HEK293T (cell line): Measurements from ENCODE around the gene NXN.

ENCODE experiments used
- CTCF ChIA-PET: fragments of 350-600 bp; formaldehyde crosslinking; extraction: SDS; loops from one replicate; lab custom pipeline; 2021; ENCODE audit warnings: antibody characterized with exemption, inconsistent platforms; lab: Yijun Ruan, JAX
- POLR2A ChIA-PET: fragments of 350-600 bp; formaldehyde crosslinking; extraction: SDS; loops from one replicate; lab custom pipeline; 2020; ENCODE audit warnings: antibody characterized with exemption, inconsistent platforms; lab: Yijun Ruan, JAX
- DNase-seq: peaks from one replicate; pipeline ENCODE4 v3.0.0; 2012; ENCODE audit warnings: mixed read lengths; ENCODE audit errors: extremely low spot score
- ARNT ChIP-seq: fragments of 450-650 bp; IDR thresholded peaks from 2 replicates; pipeline ENCODE4 v1.6.1; 2017; ENCODE audit warnings: mild to moderate bottlenecking
- BHLHE40 ChIP-seq: fragments of 450-650 bp; IDR thresholded peaks from 2 replicates; pipeline ENCODE4 v1.6.1; 2016; ENCODE audit warnings: mild to moderate bottlenecking, moderate library complexity, borderline replicate concordance
- CTBP1 ChIP-seq: fragments of 450-650 bp; IDR thresholded peaks from 2 replicates; pipeline ENCODE4 v1.6.1; 2016; ENCODE audit warnings: borderline replicate concordance
- ELF4 ChIP-seq: fragments of 450-650 bp; IDR thresholded peaks from 2 replicates; pipeline ENCODE4 v1.6.1; 2017; ENCODE audit warnings: antibody characterized with exemption
- FOXA1 ChIP-seq: fragments of 450-650 bp; IDR thresholded peaks from 2 replicates; pipeline ENCODE4 v1.6.1; 2016; ENCODE audit warnings: mild to moderate bottlenecking
- FOXK2 ChIP-seq: fragments of 450-650 bp; IDR thresholded peaks from 2 replicates; pipeline ENCODE4 v1.6.1; 2016; ENCODE audit warnings: mild to moderate bottlenecking
- FOXM1 ChIP-seq: fragments of 450-650 bp; IDR thresholded peaks from 2 replicates; pipeline ENCODE4 v1.6.1; 2017; ENCODE audit warnings: mild to moderate bottlenecking, borderline replicate concordance
- HDGF ChIP-seq: fragments of 450-650 bp; IDR thresholded peaks from 2 replicates; pipeline ENCODE4 v1.6.1; 2017; ENCODE audit warnings: antibody characterized with exemption, borderline replicate concordance
- L3MBTL2 ChIP-seq: fragments of 450-650 bp; conservative IDR thresholded peaks from 2 replicates; pipeline ENCODE4 v1.6.1; 2016; ENCODE audit warnings: mild to moderate bottlenecking
- LEF1 ChIP-seq: fragments of 450-650 bp; IDR thresholded peaks from 2 replicates; pipeline ENCODE4 v1.6.1; 2017; ENCODE audit warnings: mild to moderate bottlenecking, borderline replicate concordance
- NFRKB ChIP-seq: fragments of 450-650 bp; IDR thresholded peaks from 2 replicates; pipeline ENCODE4 v1.6.1; 2016; ENCODE audit warnings: mild to moderate bottlenecking, moderate library complexity
- PKNOX1 ChIP-seq: fragments of 450-650 bp; IDR thresholded peaks from 2 replicates; pipeline ENCODE4 v1.6.1; 2016
- SP1 ChIP-seq: fragments of 450-650 bp; IDR thresholded peaks from 2 replicates; pipeline ENCODE4 v1.6.1; 2017
- SUZ12 ChIP-seq: fragments of 450-650 bp; IDR thresholded peaks from 2 replicates; pipeline ENCODE4 v1.6.1; 2016; ENCODE audit warnings: mild to moderate bottlenecking
- TARDBP ChIP-seq: fragments of 450-650 bp; IDR thresholded peaks from 2 replicates; pipeline ENCODE4 v1.6.1; 2016
- ZNF384 ChIP-seq: fragments of 450-650 bp; IDR thresholded peaks from 2 replicates; pipeline ENCODE4 v1.6.1; 2016

NXN gene

GRCh38 chr17:866568-867103 lies 112.9 kb downstream of the NXN start:
- ChIA-PET CTCF (no interaction called here), POLR2A (no interaction called here)
- TF ChIP-seq LEF1 (no peak), CTBP1 (no peak), ELF4 (no peak), HDGF (no peak), TARDBP (no peak), ZNF384 (no peak), ARNT (no peak), SP1 (no peak), NFRKB (no peak), PKNOX1 (no peak), SUZ12 (no peak), L3MBTL2 (no peak)
- DNase-seq: no peak

GRCh38 chr17:864315-864714 lies 115.3 kb downstream of the NXN start:
- CTCF ChIA-PET: no interaction called here
- DNase-seq: no peak
- no peak for TF ChIP-seq L3MBTL2
- POLR2A ChIA-PET: no interaction called here

- no peak for TF ChIP-seq SUZ12
- TF ChIP-seq CTBP1: no peak
- no peak for TF ChIP-seq SP1
- no peak for TF ChIP-seq FOXK2
- no peak for TF ChIP-seq ARNT
- TF ChIP-seq FOXA1: no peak
- no peak for TF ChIP-seq LEF1
- no peak for TF ChIP-seq ZNF384
- TF ChIP-seq BHLHE40: no peak
- TF ChIP-seq ELF4: no peak
- no peak for TF ChIP-seq L3MBTL2
- TF ChIP-seq PKNOX1: no peak
- no peak for TF ChIP-seq NFRKB
- no peak for TF ChIP-seq TARDBP
- no peak for TF ChIP-seq FOXM1
- no peak for DNase-seq
- POLR2A ChIA-PET: no interaction called here
- CTCF ChIA-PET: no interaction called here
These were observed 115.7 kb downstream of the NXN start for GRCh38 chr17:863880-864279.

DNA sequence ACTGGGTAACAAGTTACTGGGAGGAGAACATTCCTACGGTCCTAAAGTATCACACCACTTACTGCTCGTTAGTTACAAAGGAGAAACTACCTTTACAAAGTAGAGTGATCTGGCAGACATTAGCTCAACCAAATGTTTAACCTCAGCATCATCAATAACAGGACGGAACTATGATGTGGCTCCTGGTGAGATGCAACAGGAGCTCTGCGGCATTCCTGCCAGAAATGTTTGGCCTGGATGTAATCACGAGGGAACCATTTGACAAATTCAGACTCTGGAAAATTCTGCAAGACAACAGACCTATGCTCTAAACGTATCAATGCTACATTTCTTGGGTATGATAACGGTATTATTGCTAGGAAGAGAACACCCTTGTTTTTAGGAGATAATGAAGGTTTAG lies 117.0 kb downstream of the NXN start:
- ChIA-PET CTCF (interaction anchor here (0.5 kb wide), 1 partner anchor 19 kb away, joined by 3 read pairs; no protein-coding TSS in a partner anchor), POLR2A (no interaction called here)
- DNase-seq: no peak
- TF ChIP-seq SUZ12 (no peak), FOXM1 (no peak), HDGF (no peak), CTBP1 (no peak), FOXK2 (no peak), ELF4 (no peak), FOXA1 (no peak), PKNOX1 (no peak), NFRKB (no peak), ARNT (no peak), BHLHE40 (no peak)

GRCh38 chr17:861364-861763 lies 118.2 kb downstream of the NXN start:
- POLR2A ChIA-PET: no interaction called here
- CTCF ChIA-PET: no interaction called here
- no peak for TF ChIP-seq FOXK2
- TF ChIP-seq ELF4: no peak
- TF ChIP-seq SUZ12: no peak
- TF ChIP-seq ARNT: no peak
- no peak for TF ChIP-seq LEF1
- no peak for TF ChIP-seq HDGF
- TF ChIP-seq BHLHE40: no peak
- TF ChIP-seq FOXA1: no peak
- no peak for TF ChIP-seq FOXM1
- TF ChIP-seq PKNOX1: no peak
- TF ChIP-seq CTBP1: no peak
- DNase-seq: no peak

DNA sequence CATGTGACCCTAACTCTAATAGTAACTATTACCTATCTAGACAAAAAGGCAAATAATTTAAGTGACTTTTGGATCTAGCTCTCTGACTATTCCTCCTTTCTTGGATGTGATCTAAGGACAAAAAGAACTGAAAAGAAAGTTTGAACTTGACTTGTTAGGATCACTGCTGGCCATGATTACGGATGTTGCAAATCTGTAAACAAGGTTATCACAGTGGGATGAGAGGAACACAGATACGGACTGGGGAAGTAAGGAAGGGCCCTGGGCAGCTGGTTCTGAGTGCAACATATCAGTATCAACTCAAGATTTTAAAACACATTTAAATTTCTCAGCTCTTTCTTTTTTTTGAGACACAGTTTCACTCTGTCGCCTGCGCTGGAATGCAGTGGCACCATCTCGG lies 118.8 kb downstream of the NXN start:
- TF ChIP-seq TARDBP (no peak), L3MBTL2 (no peak), CTBP1 (no peak), NFRKB (no peak), ARNT (no peak), FOXK2 (no peak), SP1 (no peak), LEF1 (no peak), SUZ12 (no peak), FOXA1 (no peak)
- ChIA-PET POLR2A (no interaction called here), CTCF (no interaction called here)
- DNase-seq: no peak
